GM19240 (cell line): ENCODE data around the gene XNDC1N.

Source experiments
- DNase-seq: peaks from one replicate; pipeline ENCODE4 v3.0.0; 2011; ENCODE audit warnings: low spot score; ENCODE audit not compliant: insufficient read length

XNDC1N gene

GRCh38 chr11:71927820-71928736, at the start of gene XNDC1N:
Gene XNDC1N (minus strand): TSS chr11:71928594. CDS start chr11:71923353, 5,241 bp downstream.
- peak; percentile 60 for DNase-seq

GRCh38 chr11:71977743-71978418, 49.5 kb upstream of the XNDC1N start:
- no peak for DNase-seq

GRCh38 chr11:71977090-71977489, 48.7 kb upstream of the XNDC1N start:
- DNase-seq = no peak

- DNase-seq = no peak
Observed at GRCh38 chr11:71976551-71976950, 48.2 kb upstream of the XNDC1N start.

GRCh38 chr11:71971680-71972079, 43.3 kb upstream of the XNDC1N start:
- DNase-seq = no peak

GRCh38 chr11:71964641-71965040, 36.2 kb upstream of the XNDC1N start:
- DNase-seq = no peak

- no peak for DNase-seq
Observed at GRCh38 chr11:71963468-71963867, 35.1 kb upstream of the XNDC1N start.

- DNase-seq = no peak
Observed at GRCh38 chr11:71962428-71963038, 34.1 kb upstream of the XNDC1N start.

- DNase-seq = no peak
Observed at GRCh38 chr11:71955898-71956456, 27.6 kb upstream of the XNDC1N start.

GRCh38 chr11:71951741-71952310, 23.4 kb upstream of the XNDC1N start:
- DNase-seq = no peak

- no peak for DNase-seq
Observed at GRCh38 chr11:71949034-71949433, 20.6 kb upstream of the XNDC1N start.

- DNase-seq = no peak
Observed at GRCh38 chr11:71948314-71949027, 20.1 kb upstream of the XNDC1N start.

GRCh38 chr11:71947498-71947897, 19.1 kb upstream of the XNDC1N start:
- no peak for DNase-seq

GRCh38 chr11:71946144-71946571, 17.8 kb upstream of the XNDC1N start:
- no peak for DNase-seq

GRCh38 chr11:71940561-71941219, 12.3 kb upstream of the XNDC1N start:
- no peak for DNase-seq

GRCh38 chr11:71937826-71938225, 9.4 kb upstream of the XNDC1N start:
- DNase-seq = no peak

GRCh38 chr11:71936825-71937224, 8.4 kb upstream of the XNDC1N start:
- no peak for DNase-seq

GRCh38 chr11:71935338-71935925, 7.0 kb upstream of the XNDC1N start:
- no peak for DNase-seq

GRCh38 chr11:71934213-71934612, 5.8 kb upstream of the XNDC1N start:
- DNase-seq = no peak
